Subcutaneous adipose tissue (tissue), 4 donors: Measurements from ENCODE around the gene SSTR5. TPM values are rescaled to one million over a fixed set of nuclear protein-coding genes. Genes with fewer than 3 reads are reported as not detected.

Experiments used
- total RNA-seq, 4 donors: library from RNA; depleted of rRNA; stranded (reverse); fragments of >200 nt; gene quantifications; one replicate each; pipeline ENCODE4 v1.1.0, GENCODE V29; 2016
- TF ChIP-seq, protein P1 (sequence below): fragments of 450-650 bp; IDR thresholded peaks from one replicate; pipeline ENCODE4 v1.5.1; 2016; ENCODE audit warnings: low read depth, mild to moderate bottlenecking, control low read depth, antibody characterized with exemption, moderate library complexity

Gene SSTR5
- total RNA-seq, 4 donors from 2014 or later = not detected

DNA sequence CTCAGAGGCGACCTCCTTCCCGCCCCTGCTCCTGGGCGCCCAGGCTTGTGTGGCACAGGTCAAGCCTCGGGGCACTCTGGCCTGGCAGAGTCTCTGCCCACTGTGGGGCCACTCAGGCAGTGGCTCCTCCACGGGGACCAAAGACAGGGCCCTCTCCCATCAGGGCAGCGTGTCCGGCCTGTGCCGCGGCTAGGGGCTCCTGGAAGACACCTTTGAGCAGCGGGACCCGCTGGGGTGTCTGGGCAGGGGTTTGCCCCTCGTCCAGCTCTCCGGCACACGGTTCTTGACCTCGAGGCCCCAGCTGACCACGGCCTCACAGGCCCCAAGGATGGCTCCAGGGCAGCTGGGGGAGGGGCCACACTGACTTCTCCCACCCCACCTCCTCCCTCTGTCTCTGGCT is 24.7 kb upstream of the SSTR5 start:
- TF ChIP-seq, protein P1, sequence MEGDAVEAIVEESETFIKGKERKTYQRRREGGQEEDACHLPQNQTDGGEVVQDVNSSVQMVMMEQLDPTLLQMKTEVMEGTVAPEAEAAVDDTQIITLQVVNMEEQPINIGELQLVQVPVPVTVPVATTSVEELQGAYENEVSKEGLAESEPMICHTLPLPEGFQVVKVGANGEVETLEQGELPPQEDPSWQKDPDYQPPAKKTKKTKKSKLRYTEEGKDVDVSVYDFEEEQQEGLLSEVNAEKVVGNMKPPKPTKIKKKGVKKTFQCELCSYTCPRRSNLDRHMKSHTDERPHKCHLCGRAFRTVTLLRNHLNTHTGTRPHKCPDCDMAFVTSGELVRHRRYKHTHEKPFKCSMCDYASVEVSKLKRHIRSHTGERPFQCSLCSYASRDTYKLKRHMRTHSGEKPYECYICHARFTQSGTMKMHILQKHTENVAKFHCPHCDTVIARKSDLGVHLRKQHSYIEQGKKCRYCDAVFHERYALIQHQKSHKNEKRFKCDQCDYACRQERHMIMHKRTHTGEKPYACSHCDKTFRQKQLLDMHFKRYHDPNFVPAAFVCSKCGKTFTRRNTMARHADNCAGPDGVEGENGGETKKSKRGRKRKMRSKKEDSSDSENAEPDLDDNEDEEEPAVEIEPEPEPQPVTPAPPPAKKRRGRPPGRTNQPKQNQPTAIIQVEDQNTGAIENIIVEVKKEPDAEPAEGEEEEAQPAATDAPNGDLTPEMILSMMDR = no peak

DNA sequence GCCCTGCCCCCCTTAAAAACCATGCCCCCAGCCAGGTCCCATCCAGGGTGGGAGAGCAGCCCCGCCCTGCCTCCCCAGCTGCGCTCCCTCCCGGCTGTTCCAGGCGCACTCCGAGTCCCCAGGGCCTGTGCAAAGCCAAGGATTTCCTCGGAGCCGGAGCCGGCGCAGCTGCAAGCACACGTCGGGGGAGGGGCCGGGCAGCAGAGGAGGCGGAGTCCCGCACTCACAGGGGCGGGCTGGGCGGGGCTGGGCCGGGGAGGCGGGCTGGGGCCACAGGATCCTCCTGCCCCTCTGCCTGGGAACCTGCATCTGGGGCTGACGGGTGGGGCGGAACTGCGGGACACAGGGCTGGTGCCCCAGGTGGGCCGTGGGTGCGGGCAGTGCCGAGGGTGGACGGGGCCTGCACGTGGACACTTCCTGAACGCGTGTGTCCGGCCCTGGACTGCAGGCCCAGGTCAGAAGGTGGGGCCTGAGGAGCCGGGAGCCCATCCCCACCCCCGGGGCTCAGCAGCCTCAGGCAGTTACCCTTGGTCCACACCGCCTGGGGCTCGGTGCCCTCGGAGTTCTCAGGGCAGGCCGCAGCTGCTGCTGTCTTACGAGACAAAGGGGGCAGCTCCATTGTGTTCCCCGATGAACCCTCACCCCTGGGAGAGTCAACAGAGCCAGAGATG is 24.0 kb upstream of the SSTR5 start:
- TF ChIP-seq, protein P1 = no peak

DNA sequence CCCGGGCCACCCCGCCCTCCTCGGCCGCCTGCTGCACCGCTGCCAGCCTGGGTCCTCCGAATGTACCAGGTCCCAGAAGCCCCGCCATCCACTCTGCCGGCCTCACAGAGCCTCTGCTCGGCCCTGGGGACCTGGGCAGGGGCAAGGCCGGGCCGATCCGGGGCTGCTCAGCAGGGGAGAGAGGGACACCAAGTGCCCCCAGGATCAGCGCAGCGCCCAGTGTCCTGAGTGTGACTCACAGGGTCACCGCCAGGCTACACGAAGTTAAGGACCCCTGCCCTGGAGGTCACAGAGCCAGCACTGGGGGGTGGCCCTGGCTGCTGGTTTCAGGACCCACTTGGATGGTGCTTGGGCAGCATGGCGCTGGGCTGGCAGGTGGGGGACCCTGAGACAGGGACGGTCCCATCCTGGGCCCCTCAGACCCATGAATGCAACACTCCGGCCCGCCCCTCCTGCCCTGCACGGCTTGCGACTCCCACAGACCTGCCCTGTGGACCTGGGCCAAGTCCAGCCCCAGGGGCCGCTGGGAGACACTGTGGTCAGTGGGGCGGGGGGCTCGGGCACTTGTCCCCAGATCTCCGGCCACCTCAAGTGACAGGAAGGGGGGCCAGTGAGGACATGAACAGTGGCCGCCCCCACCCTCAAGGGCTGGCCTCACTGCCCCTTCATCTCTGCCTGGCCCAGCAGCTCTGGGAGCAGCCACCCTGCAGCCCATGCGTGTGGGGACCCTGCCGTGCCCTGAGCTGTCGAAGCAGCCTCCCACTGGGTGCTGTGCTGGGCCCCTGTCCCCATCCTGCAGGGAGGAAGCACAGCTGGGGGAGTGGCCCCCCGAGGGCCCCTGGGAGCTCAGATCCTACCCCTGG is 23.2 kb upstream of the SSTR5 start:
- TF ChIP-seq, protein P1 = no peak

DNA sequence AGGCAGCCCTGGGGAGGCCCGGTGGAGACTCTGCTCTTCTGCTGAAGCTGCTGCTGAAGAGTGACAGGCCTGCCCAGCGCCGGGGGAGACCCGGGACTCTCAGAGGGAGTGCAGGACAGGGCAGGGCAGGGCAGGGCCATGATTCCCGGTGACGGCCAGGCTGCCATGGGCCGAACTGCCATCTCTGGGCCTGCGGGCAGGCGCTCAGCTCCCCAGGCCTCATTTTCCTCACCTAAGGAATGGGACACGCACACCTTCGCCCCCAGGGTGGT is 22.6 kb upstream of the SSTR5 start:
- TF ChIP-seq, protein P1 = no peak

DNA sequence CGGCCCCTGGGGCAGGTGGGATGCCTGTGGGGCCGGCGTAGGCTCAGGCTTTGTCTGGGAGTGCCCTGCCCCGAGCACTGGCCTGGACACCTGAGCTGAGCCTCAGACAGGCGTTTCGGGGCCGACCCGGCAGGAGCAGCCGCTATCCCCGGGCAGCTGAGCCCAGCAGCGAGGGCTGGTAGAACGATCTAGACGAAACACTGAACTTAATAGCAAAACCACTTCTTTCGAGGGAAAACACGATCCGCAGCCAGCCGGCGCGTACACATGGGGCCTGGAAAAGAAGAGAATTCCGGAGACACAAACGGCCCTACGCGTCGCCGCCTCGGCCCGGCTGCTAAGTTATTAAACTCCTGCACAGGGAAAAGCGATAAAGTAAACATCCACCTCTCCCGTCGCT is 22.0 kb upstream of the SSTR5 start:
- TF ChIP-seq, protein P1 = no peak

DNA sequence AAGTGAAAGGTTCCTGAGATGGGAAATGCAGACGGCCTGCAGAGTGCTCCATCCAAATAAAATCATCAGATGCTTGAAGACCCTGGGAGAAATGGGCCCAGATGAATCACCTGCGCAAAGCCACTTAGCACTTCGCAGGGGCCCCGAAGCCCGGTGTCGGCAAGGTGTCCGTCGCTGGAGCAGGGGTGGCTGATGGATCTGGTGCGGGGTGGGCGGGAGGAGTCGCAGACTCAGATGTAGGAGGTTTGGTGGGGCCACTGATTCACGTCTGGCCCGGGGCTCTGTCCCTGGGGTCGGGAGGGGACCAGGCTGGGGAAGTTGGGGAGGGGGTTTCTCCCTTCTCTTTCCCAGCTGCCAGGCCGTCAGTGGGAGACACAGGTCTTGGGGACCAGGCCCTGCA is 21.6 kb upstream of the SSTR5 start:
- TF ChIP-seq, protein P1 = no peak

DNA sequence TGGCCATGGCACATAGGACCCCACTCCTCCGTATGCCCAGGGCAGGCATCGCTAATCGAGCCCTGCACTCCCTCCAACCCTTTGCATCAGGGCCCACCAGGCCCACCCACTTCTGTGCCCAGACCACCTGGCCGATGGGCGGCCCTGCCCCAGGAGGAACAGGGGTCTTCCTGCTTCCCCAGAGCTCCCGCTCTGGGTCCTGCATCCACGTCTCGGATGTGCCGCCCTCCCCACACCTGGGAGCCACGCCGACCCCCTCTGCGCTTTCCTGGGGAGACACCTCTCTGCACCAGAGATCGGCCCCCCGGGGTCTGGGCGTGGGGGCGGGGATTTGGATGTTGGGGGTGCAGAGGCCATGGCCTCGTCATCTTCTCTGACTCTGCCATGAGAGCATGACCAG is 21.1 kb upstream of the SSTR5 start:
- TF ChIP-seq, protein P1 = no peak
